ENCODE results near the gene HIVEP3.

HIVEP3 gene

DNA sequence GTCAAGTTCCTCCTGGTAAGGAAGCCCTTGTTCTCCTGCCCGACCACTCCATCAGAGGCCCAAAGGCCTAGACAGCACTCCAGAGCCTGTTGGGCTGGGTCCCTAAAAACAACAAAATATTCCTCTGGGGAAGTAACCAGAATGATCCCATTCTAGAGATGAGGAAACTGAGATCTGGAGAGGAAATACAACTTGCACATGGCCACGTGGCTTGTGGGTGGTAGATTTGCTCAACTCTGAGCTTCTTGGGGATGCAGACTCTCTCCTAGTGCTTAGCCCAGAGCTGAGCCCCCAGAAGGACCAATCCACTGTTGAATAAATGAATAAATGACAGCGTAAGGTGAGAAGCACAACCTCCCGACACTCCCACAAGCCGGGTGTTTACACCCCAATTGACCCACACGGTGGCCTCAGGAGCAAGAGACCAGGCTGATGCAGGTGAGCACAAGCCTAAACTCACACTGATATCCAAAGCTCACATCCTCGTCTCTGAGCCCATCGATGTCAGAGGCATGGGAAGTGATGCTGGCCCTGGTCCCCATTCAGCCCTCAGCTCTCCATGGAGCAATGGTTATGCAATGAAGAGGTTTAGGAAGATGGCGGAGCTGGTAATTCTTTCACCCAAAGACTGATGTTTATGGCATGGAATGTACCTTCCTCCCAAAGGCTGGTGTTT, 261.8 kb downstream of the HIVEP3 start:
- TF ChIP-seq POLR2A (IDR thresholded peaks at IDR 0.05; ENCODE audit: low read depth, low read length), result no peak
- no peak for TF ChIP-seq POU2F2 (IDR thresholded peaks at IDR 0.05; ENCODE audit: low read depth, low read length)
- TF ChIP-seq TAF1 (IDR thresholded peaks at IDR 0.05; ENCODE audit: low read depth, low read length), result no peak
- no peak for TF ChIP-seq POLR2AphosphoS5 (IDR thresholded peaks at IDR 0.05; ENCODE audit: low read depth, low read length)
- TF ChIP-seq SPI1 (IDR thresholded peaks at IDR 0.05; ENCODE audit: low read depth, low read length), result no peak
- DNase-seq (ENCODE audit: insufficient read length, low spot score) (no peak), FAIRE-seq (no peak)

DNA sequence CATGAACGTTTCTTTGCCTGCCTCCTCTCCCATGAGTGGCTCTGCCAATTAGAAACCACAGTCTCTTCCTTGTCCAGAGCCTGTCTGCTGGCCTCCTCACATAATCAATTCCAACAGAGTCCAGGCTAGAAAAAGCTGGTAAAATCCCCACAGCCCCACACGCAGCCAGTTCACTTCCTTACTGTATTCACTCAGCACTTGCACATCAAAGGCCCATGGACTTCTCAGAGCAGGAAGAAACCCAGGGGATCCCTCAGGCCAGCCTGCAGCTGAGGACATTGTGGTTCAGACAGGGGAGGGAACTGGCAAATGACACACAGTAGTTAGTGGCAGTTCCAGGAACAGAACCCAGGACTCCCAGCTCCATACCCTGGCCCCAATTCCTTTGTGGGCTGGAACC, 262.7 kb downstream of the HIVEP3 start:
- FAIRE-seq, result no peak

DNA sequence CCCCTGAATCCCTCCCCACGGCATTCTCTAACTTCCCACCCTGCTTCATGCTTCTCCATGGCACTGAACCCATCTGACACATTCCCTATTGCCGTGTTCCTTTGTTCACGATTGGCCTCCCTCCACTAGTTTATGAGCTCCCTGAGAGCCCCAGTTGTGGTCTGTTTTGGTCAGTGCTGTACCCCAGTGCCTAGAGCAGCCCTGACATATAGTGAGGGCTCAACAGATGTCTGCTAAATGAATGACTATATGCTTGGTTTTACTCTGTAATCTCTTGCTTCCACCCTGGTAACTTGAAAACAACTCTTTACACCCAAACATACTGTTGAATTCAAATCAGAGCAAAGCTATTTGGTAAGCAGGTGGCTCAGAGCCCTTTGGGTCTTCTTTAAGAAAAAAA, 263.1 kb downstream of the HIVEP3 start:
- DNase-seq (ENCODE audit: insufficient read length, low spot score) (no peak), FAIRE-seq (no peak)
- no peak for TF ChIP-seq PAX5 (IDR thresholded peaks at IDR 0.05; ENCODE audit: insufficient read depth, low read length, severe bottlenecking)

More for the DNA sequence above, 262.7 kb downstream of the HIVEP3 start:
- TF ChIP-seq TAF1 (IDR thresholded peaks at IDR 0.05; ENCODE audit: low read depth, low read length) (no peak), SPI1 (IDR thresholded peaks at IDR 0.05; ENCODE audit: low read depth, low read length) (peak; percentile 40; the same call in 1 of the 2 replicates)
- DNase-seq (ENCODE audit: insufficient read length, low spot score), result no peak

DNA sequence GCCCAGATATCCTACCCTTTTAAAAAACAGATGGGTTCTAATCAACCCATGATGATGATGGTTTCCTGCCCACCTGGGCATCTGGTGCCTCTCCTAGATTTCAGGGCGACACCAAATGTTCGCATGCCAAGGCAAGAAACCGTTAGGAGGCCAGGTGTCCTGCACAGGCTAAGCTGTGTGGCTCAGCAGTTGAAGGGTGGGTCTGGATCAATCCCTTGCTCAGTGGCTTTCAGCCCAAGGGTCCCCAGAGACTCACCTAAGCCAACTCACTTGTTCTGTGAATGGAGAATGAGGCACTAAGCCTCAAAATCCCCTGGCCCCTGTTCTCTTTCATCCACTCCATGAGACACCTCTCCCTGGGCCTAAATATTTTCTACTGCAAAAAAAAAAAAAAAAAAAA, 265.1 kb downstream of the HIVEP3 start:
- FAIRE-seq, result no peak
- DNase-seq (ENCODE audit: insufficient read length, low spot score), result no peak
- no peak for TF ChIP-seq POU2F2 (IDR thresholded peaks at IDR 0.05; ENCODE audit: low read depth, low read length)
- TF ChIP-seq PAX5 (IDR thresholded peaks at IDR 0.05; ENCODE audit: insufficient read depth, low read length, severe bottlenecking), result no peak
- TF ChIP-seq POLR2AphosphoS5 (IDR thresholded peaks at IDR 0.05; ENCODE audit: low read depth, low read length), result no peak
- no peak for TF ChIP-seq TAF1 (IDR thresholded peaks at IDR 0.05; ENCODE audit: low read depth, low read length)
- no peak for TF ChIP-seq POLR2A (IDR thresholded peaks at IDR 0.05; ENCODE audit: low read depth, low read length)

DNA sequence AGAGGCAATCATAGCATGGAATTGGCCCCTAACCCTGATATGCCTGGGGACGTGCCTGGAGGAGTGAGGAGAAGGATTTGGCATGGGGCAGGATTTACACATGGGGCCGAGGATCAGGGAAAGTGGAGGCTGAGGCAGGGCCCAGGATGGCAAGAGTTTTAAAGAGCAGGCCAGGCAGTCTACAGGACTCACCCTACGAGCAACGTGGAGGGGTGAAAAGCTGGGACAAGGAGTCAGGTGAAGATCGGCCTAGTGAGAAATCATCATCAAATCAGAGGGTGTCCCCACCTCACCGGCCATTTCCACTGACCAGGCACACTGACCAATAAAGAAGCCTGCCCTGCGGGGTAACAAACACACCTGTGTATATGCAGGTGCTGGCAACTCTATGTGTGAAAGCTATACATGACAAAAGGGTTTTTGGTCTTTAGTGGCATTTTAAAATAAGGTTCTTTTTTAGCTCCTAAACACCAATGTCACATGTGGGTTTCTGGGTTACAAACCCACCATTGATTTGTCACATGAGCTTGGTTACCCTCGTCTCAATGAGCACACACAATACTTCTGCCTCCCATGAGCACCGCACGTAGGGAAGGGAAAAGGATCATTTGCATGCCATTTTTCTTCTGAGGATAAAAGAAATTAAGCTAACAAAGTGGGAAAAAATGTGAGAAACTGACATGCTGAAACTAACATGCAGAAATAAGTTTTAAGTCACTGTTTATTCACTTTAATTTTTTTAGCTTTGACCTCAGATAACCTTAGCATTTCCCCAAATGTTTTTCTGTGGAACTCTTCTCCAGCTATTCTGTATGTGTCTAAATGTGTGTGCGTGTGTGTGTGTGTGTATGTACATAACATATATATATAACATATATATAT, 266.1 kb downstream of the HIVEP3 start:
- FAIRE-seq, result no peak
- DNase-seq (ENCODE audit: insufficient read length, low spot score), result no peak
- TF ChIP-seq TAF1 (IDR thresholded peaks at IDR 0.05; ENCODE audit: low read depth, low read length), result no peak
- no peak for TF ChIP-seq POLR2AphosphoS5 (IDR thresholded peaks at IDR 0.05; ENCODE audit: low read depth, low read length)
- 0 out of 2 replicates have a peak, but pooled peaks have one; percentile 26 for TF ChIP-seq POLR2A (IDR thresholded peaks at IDR 0.05; ENCODE audit: low read depth, low read length)
- no peak for TF ChIP-seq PAX5 (IDR thresholded peaks at IDR 0.05; ENCODE audit: insufficient read depth, low read length, severe bottlenecking)

DNA sequence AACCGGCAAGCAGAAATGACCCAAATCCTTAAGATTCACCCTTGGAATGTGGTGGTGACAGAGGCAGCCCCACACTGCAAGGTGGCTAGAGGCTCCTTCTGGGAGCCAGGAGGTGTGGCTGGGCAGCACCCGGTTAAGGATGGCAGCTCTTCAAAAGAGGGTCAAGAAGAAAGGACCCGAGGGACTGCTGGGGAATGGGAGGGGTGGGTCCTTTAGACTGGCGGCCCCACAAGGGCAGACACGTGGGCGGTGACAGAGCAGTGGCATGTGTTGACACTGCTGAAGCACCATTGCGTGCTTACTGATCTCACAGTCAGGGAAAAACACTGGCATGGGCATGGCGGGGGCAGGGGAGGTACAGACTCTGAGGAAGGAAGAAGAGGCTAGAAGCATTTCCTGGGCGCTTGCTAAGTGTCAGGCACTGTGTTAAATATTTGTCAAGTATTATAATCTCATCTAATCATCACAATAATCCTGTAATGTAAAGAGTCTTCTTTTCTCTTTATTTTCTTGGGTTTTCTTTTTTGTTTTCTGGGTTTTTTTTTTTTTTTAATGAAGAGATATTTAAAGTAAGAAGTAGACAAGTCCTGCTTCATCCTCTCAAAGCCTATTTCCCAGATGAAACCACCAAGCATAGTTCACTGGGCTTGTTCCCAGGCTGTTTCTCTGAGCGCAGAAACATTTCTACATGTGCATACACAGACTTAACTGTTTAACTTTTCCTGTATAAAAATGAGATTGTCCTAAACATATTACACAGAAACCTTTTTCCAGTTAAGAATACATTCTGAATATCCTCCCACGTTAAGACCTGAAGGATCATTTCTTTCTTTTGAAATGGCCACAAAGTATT, 268.5 kb downstream of the HIVEP3 start:
- FAIRE-seq (peak; percentile 78), DNase-seq (ENCODE audit: insufficient read length, low spot score) (no peak)
- TF ChIP-seq SPI1 (IDR thresholded peaks at IDR 0.05; ENCODE audit: low read depth, low read length), result no peak
- no peak for TF ChIP-seq PAX5 (IDR thresholded peaks at IDR 0.05; ENCODE audit: insufficient read depth, low read length, severe bottlenecking)
- no peak for TF ChIP-seq POLR2A (IDR thresholded peaks at IDR 0.05; ENCODE audit: low read depth, low read length)
- no peak for TF ChIP-seq TAF1 (IDR thresholded peaks at IDR 0.05; ENCODE audit: low read depth, low read length)
- TF ChIP-seq POU2F2 (IDR thresholded peaks at IDR 0.05; ENCODE audit: low read depth, low read length), result no peak
- TF ChIP-seq POLR2AphosphoS5 (IDR thresholded peaks at IDR 0.05; ENCODE audit: low read depth, low read length), result no peak

DNA sequence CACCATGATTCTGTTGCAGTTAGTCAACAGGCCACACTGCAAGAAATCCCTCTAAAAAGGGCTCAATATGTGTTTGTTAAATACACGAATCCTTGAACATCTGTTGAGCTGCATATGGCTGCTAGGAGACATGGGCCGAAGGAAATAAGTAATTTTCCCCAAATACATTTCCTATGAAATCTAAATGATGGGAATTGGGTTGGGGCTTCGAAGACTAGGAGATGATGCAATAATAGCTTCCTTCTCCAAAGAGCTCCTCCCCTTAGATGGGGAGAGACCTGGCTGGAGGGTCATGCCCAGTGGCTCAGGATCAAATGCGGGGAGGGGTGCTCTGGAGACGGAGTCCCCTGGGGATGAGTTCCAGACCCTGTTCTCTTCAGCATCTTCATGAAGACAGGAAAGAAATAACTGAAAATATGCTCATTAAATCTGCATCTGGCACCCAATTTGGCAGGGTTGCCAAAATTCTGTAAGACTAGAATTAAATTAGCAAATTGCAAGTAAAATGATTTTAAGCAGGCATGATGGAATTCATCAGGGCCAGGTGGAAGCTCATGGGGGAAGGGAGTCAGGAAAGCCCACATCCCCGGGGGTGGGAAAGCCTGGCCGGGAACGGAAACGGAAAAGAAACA, 269.2 kb downstream of the HIVEP3 start:
- FAIRE-seq (no peak), DNase-seq (ENCODE audit: insufficient read length, low spot score) (no peak)
- TF ChIP-seq TAF1 (IDR thresholded peaks at IDR 0.05; ENCODE audit: low read depth, low read length) (no peak), SPI1 (IDR thresholded peaks at IDR 0.05; ENCODE audit: low read depth, low read length) (no peak), POU2F2 (IDR thresholded peaks at IDR 0.05; ENCODE audit: low read depth, low read length) (no peak), PAX5 (IDR thresholded peaks at IDR 0.05; ENCODE audit: insufficient read depth, low read length, severe bottlenecking) (no peak), POLR2AphosphoS5 (IDR thresholded peaks at IDR 0.05; ENCODE audit: low read depth, low read length) (no peak), POLR2A (IDR thresholded peaks at IDR 0.05; ENCODE audit: low read depth, low read length) (no peak)

DNA sequence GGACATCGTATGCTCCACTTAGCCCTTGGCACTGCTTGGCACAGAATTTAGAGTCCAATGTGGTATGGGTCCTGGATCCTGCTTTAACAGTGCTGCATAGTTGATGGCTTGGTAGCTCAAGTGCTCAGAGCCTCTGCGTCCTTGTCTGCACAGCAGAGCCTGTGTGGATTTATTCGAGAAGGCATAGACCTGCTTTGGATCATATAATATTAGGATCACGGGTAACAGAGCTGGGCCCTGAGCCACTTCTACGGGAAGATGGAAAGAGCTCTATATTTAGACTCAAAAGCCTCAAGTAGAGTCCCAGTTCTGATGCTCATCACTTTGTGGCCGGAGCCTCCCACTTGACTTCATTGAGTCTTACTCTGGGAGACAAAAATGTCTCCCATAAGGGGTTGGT, 269.9 kb downstream of the HIVEP3 start:
- no peak for FAIRE-seq
- TF ChIP-seq TAF1 (IDR thresholded peaks at IDR 0.05; ENCODE audit: low read depth, low read length) (no peak), POU2F2 (IDR thresholded peaks at IDR 0.05; ENCODE audit: low read depth, low read length) (no peak), SPI1 (IDR thresholded peaks at IDR 0.05; ENCODE audit: low read depth, low read length) (no peak), PAX5 (IDR thresholded peaks at IDR 0.05; ENCODE audit: insufficient read depth, low read length, severe bottlenecking) (no peak), POLR2A (IDR thresholded peaks at IDR 0.05; ENCODE audit: low read depth, low read length) (no peak), POLR2AphosphoS5 (IDR thresholded peaks at IDR 0.05; ENCODE audit: low read depth, low read length) (no peak)
- DNase-seq (ENCODE audit: insufficient read length, low spot score), result no peak

DNA sequence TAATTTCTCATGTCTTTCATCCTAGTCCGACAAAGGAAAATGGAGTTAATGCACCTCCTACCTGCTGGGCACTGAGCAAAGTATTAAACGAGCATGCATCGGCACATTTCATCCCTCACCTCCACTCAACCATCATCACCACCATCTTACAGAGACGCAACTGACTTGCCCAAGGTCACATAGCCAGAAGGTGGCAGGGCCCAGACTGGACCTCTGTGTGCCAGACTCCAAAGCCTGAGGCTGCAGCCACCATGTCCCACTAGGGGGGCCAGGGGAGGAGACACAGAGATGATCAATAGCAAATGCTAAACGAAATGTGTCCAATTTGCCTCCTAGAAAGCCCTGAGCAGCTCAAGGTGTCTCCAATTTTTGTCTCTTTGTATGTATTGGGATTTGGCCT, 270.5 kb downstream of the HIVEP3 start:
- FAIRE-seq, result no peak
- TF ChIP-seq POLR2A (IDR thresholded peaks at IDR 0.05; ENCODE audit: low read depth, low read length) (no peak), PAX5 (IDR thresholded peaks at IDR 0.05; ENCODE audit: insufficient read depth, low read length, severe bottlenecking) (no peak), POU2F2 (IDR thresholded peaks at IDR 0.05; ENCODE audit: low read depth, low read length) (no peak), SPI1 (IDR thresholded peaks at IDR 0.05; ENCODE audit: low read depth, low read length) (no peak), TAF1 (IDR thresholded peaks at IDR 0.05; ENCODE audit: low read depth, low read length) (no peak), POLR2AphosphoS5 (IDR thresholded peaks at IDR 0.05; ENCODE audit: low read depth, low read length) (no peak)
- DNase-seq (ENCODE audit: insufficient read length, low spot score), result no peak

Data from GM12891 (cell line).